ENCODE measurements around the gene PLSCR5.

DNA sequence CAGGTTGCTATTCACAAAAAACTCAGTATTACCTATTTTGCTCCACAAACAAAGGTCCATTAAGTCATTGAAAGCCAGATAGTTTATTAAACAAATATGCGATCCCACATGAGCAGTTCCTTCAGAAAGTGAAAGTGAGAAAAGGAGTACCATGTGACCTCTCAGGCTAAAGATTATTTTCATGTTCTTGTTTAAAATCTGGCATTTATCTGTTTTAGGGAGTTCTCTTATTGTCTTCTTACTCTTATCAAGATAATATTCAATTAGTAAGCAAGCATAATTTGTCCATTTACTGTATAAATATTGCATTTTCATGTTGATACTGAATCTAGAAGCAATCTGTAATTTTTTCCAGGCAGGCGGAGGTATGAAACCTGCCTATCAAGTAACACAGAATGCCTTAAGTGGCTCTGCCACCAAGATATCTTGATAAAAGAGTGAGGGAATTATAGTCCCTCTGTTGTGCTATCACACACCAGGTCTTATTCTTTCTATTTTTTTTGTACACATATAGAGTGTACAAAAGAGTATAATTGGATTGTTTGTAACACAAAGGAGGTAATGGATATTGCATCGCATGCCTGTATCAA is 20.1 kb upstream of the PLSCR5 start:
- no peak for TF ChIP-seq EZH2 (IDR thresholded peaks at IDR 0.05; ENCODE audit: low read depth)
- TF ChIP-seq, protein P1, sequence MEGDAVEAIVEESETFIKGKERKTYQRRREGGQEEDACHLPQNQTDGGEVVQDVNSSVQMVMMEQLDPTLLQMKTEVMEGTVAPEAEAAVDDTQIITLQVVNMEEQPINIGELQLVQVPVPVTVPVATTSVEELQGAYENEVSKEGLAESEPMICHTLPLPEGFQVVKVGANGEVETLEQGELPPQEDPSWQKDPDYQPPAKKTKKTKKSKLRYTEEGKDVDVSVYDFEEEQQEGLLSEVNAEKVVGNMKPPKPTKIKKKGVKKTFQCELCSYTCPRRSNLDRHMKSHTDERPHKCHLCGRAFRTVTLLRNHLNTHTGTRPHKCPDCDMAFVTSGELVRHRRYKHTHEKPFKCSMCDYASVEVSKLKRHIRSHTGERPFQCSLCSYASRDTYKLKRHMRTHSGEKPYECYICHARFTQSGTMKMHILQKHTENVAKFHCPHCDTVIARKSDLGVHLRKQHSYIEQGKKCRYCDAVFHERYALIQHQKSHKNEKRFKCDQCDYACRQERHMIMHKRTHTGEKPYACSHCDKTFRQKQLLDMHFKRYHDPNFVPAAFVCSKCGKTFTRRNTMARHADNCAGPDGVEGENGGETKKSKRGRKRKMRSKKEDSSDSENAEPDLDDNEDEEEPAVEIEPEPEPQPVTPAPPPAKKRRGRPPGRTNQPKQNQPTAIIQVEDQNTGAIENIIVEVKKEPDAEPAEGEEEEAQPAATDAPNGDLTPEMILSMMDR (conservative IDR thresholded peaks at IDR 0.05) = no peak
